GM10266 (cell line): Measurements from ENCODE around the gene GPAM.

Source experiments
- DNase-seq: peaks from one replicate; pipeline ENCODE4 v3.0.0; 2012; ENCODE audit errors: extremely low spot score
- TF ChIP-seq, protein P1 (sequence below): IDR thresholded peaks from 2 replicates; pipeline ENCODE4 v1.5.1; 2012; ENCODE audit warnings: mild to moderate bottlenecking, low read depth; ENCODE audit not compliant: control insufficient read depth, insufficient read depth; ENCODE audit errors: missing control alignments

GPAM gene

DNA sequence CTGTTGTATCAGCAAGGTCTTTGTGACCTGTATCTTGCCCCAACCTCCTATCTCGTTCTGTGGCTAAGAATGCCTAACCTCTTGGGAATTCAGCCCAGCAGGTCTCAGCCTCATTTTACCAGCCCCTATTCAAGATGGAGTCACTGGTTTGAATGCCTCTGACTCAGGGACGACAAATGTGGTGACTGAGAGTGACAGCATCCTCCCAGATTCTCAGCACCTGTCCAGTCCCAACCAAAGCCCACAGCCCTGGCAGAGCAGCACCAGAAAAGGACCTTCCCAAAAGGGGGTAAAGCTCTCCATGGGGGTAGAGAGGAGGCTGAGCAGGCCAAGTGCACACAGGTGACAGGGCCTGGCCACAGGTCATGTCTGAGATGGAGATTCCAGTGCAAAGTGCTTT lies 35.4 kb upstream of the GPAM start:
- DNase-seq, result no peak
- TF ChIP-seq, protein P1, sequence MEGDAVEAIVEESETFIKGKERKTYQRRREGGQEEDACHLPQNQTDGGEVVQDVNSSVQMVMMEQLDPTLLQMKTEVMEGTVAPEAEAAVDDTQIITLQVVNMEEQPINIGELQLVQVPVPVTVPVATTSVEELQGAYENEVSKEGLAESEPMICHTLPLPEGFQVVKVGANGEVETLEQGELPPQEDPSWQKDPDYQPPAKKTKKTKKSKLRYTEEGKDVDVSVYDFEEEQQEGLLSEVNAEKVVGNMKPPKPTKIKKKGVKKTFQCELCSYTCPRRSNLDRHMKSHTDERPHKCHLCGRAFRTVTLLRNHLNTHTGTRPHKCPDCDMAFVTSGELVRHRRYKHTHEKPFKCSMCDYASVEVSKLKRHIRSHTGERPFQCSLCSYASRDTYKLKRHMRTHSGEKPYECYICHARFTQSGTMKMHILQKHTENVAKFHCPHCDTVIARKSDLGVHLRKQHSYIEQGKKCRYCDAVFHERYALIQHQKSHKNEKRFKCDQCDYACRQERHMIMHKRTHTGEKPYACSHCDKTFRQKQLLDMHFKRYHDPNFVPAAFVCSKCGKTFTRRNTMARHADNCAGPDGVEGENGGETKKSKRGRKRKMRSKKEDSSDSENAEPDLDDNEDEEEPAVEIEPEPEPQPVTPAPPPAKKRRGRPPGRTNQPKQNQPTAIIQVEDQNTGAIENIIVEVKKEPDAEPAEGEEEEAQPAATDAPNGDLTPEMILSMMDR, result no peak

GRCh38 chr10:112218036-112218390 lies 34.4 kb upstream of the GPAM start:
- TF ChIP-seq, protein P1, result no peak
- no peak for DNase-seq

- no peak for DNase-seq
- TF ChIP-seq, protein P1, result no peak
Observed at GRCh38 chr10:112217386-112218035, 33.9 kb upstream of the GPAM start.

DNA sequence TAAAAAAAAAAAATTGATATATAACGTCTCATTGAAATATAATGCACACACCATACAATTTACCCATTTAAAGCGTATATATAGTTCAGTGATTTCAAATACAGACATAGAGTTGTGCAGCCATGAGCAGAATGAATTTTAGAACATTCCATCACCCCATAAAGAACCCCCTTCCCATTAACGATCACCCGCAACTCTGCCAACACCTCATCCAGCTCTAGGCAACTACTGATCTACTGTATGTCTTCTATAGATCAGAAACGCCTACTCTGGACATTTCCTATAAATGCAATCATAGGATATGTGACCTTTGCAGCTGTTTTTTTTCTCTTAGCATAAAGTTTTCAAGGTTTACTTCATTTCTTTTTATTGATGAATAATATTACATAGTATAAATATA lies 33.4 kb upstream of the GPAM start:
- DNase-seq, result no peak
- TF ChIP-seq, protein P1, result no peak

DNA sequence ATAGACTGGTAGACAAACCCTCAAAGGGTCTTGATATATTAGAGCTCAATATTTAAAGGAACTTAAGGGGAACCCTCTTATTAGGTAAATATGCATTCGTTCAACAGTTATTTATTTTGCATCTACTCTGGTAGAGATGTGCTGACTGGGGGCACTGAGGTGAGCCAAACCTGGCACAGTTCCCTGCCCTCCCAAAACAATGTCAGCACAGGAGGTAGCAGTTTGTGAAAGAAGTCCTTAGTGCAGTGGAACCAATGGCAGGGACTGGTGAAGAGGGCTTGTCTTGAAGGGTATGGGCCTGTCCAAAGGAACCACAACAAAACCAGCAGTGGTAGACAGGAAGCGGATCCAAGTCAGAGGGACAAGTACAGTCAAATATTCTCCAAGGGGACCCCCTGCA lies 32.6 kb upstream of the GPAM start:
- no peak for DNase-seq
- TF ChIP-seq, protein P1, result no peak

GRCh38 chr10:112215342-112215774 lies 31.8 kb upstream of the GPAM start:
- no peak for DNase-seq
- TF ChIP-seq, protein P1, result no peak

- TF ChIP-seq, protein P1, result no peak
- DNase-seq, result no peak
Observed at GRCh38 chr10:112214298-112214926, 30.8 kb upstream of the GPAM start.
